Testis (tissue), 3 donors: ENCODE data around the gene CPSF6. TPM values are rescaled to one million over a fixed set of nuclear protein-coding genes. Genes with fewer than 3 reads are reported as not detected.

Experiments
- DNase-seq: peaks from one replicate; pipeline ENCODE4 v3.0.0-alpha.2; 2019
- H3K27ac ChIP-seq, 2 donors: fragments of 200-600 bp; sonication (generic); one replicate each; pipeline ENCODE4 v1.5.1; 2019
- H3K27me3 ChIP-seq: fragments of 200-600 bp; sonication (generic); one replicate; pipeline ENCODE4 v1.5.1; 2019
- H3K36me3 ChIP-seq: fragments of 200-600 bp; sonication (generic); one replicate; pipeline ENCODE4 v1.5.1; 2017; ENCODE audit warnings: low read depth; ENCODE audit errors: missing control alignments
- H3K4me1 ChIP-seq: fragments of 200-600 bp; sonication (generic); one replicate; pipeline ENCODE4 v1.5.1; 2019
- H3K4me3 ChIP-seq, 2 donors: fragments of 200-600 bp; sonication (generic); one replicate each; pipeline ENCODE4 v1.5.1; 2017 to 2019
- H3K9me3 ChIP-seq: fragments of 200-600 bp; sonication (generic); one replicate; pipeline ENCODE4 v1.5.1; 2017
- POLR2A ChIP-seq: fragments of 450-650 bp; IDR thresholded peaks from one replicate; pipeline ENCODE4 v1.6.1; 2017; ENCODE audit warnings: antibody characterized with exemption, mild to moderate bottlenecking, moderate library complexity
- WGBS, 2 donors: methylation state at CpG; one replicate each; pipeline ENCODE4 v1.1.5; 2018; 5-methylcytosine and 5-hydroxymethylcytosine counted together
- intact Hi-C: fragments of 100-400 bp; cut with DNase I; formaldehyde crosslinking; loops from one replicate; pipeline ENCODE4 v1.15.1; 2023; ENCODE audit warnings: low total_unique reads
- polyA plus RNA-seq: library from polyadenylated mRNA; stranded (reverse); fragments of 350-450 nt; fragmentation: Illumina TruSeq; extraction: RNeasy Lipid Tissue Mini Kit (QIAGEN cat#74804); gene quantifications from one replicate; pipeline ENCODE4 v1.2.3, GENCODE V29; 2014; ENCODE audit warnings: low read depth, low replicate concordance; ENCODE audit not compliant: insufficient read depth
- total RNA-seq, 2 donors: library from RNA; depleted of rRNA; stranded (reverse); fragments of >200 nt; gene quantifications; one replicate each; pipeline ENCODE4 v1.2.3, GENCODE V29; 2016
- TF ChIP-seq, protein P1 (sequence below), 3 experiments: fragments of 450-650 bp in 2 of 3; fragments of 200-600 bp in 1 of 3; sonication (generic) in 1 of 3; IDR thresholded peaks; one replicate each; pipeline ENCODE4 v1.5.1; 2016 to 2019; ENCODE audit warnings: antibody characterized with exemption in 3 of 3, mild to moderate bottlenecking in 2 of 3, moderate library complexity in 1 of 3

Gene CPSF6
- total and polyA plus RNA-seq, 3 donors from 2014 or later: 41.2 to 72.2 (median 60.9) TPM

DNA sequence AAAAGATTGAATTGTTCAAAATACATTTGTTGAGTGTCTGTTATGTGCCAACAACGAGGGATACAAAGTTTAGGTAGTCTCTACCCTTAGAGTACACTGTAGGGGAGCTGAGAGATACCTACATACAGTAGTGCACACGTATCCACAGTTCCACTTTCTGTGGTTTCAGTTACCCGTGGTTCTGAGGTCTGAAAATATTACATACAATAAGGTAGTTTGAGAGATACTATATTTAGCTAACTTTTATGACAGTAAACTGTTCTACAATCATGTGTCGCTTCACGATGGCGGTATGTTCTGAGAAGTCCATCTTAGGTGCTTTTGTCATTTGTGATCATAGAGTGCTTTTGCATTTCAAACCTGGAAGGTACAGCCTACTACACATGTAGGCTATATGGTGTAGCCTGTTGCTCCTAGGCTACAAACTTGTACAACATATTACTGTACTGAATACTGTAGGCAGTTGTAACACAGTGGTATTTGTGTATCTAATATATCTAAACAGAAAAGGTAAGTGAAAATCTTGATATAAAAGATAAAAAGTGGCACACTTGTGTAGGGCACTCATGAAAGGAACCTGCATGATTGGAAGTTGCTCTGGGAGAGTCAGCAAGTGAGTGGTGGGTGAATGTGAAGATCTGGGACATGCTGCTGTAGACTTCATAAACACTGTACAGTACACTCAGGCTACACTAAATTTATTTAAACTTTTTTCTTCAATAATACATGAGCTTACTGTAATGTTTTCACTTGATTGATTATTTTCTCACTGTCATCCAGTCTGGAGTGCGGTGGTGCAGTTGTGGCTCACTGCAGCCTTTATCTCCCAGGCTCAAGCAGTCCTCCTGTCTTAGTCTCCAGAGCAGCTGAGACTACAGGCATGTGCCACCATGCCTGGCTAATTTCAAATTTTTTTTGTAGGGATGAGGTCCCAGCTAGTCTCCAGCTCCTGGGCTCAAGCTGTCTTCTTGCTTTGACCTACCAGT, 4.0 kb downstream of the CPSF6 start:
- H3K4me3 ChIP-seq: no peak overlapping the region
- no peak for DNase-seq
- no peaks in the 10 kb centered on the region for H3K9me3 ChIP-seq
- intact Hi-C loops: no loop called here
- no peak for TF ChIP-seq POLR2A
- TF ChIP-seq, protein P1, sequence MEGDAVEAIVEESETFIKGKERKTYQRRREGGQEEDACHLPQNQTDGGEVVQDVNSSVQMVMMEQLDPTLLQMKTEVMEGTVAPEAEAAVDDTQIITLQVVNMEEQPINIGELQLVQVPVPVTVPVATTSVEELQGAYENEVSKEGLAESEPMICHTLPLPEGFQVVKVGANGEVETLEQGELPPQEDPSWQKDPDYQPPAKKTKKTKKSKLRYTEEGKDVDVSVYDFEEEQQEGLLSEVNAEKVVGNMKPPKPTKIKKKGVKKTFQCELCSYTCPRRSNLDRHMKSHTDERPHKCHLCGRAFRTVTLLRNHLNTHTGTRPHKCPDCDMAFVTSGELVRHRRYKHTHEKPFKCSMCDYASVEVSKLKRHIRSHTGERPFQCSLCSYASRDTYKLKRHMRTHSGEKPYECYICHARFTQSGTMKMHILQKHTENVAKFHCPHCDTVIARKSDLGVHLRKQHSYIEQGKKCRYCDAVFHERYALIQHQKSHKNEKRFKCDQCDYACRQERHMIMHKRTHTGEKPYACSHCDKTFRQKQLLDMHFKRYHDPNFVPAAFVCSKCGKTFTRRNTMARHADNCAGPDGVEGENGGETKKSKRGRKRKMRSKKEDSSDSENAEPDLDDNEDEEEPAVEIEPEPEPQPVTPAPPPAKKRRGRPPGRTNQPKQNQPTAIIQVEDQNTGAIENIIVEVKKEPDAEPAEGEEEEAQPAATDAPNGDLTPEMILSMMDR (IDR thresholded peaks at IDR 0.05): no peak
- H3K27me3 ChIP-seq: no peaks in the 10 kb centered on the region
- peaks cover 34% of the 10 kb centered on the region for H3K4me1 ChIP-seq
- H3K36me3 ChIP-seq: no peaks in the 10 kb centered on the region
- WGBS, 2 donors: 67 to 71% methylated on average over 7 of the region's 7 CpGs
- no peak overlapping the region for H3K27ac ChIP-seq

DNA sequence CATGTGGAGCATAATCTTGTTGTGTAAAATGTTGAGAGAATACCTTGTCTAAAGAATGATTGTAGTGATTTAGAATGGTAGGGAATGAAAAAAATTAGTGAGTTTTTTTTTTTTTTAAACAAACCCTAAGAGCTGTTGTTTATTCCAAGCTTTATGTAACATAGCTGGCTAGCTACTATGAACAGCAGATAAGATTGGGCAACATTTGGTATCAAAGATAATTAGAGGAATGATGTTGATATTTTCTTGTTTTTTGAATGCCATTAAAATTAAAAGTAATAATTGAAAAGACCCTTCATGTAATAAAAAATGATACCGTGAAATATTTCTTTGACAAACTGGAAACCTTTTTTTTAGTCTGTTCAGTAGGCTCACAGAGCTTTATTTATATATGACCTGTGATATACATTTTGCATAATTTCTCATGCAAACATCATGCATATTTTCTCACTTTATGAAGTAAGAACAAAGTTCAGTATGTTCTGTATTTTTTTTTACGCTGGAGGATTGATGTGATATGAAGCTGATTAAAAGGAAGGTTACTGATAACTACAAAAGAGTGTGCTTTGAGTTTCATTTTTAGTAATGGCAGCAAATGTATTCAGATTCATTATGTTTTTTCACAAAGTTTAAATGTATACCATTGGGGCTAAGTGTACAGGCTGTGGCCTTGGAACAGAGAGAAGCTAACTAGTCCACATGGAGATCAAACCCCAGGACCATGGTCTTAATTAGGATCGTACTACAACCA, 8.1 kb downstream of the CPSF6 start:
- no peak for DNase-seq
- intact Hi-C loops: no loop called here
- H3K9me3 ChIP-seq: no peaks in the 10 kb centered on the region
- no peaks in the 10 kb centered on the region for H3K36me3 ChIP-seq
- H3K4me1 ChIP-seq: peaks cover 24% of the 10 kb centered on the region
- 51 to 57% methylated on average over 3 of the region's 3 CpGs for WGBS, 2 donors
- peak overlapping the region; percentile 9 to 43 for H3K27ac ChIP-seq
- TF ChIP-seq, protein P1 (IDR thresholded peaks at IDR 0.05): no peak
- TF ChIP-seq POLR2A: no peak
- no peaks in the 10 kb centered on the region for H3K27me3 ChIP-seq
- no peak overlapping the region for H3K4me3 ChIP-seq

DNA sequence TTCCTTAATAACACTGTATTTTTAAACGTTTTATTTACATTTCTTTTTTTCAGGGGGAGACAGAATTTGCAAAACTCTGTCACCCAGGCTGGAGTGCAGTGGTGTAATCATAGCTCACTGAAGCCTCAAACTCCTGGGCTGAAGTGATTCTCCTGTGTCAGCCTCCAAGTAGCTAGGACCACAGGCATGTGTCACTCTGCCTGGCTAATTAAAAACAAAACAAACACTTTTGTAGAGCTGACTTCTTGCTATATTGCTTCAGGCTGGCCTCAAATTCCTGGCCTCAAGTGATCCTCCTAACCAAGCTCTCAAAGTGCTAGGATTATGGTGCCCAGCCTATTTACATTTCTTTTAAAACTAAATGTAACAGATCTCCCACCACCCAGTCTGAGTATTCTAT, 12.7 kb downstream of the CPSF6 start:
- TF ChIP-seq, protein P1 (IDR thresholded peaks at IDR 0.05): no peak
- TF ChIP-seq POLR2A: no peak
- Histone ChIP-seq H3K4me1 (peaks cover 7% of the 10 kb centered on the region), H3K27me3 (no peaks in the 10 kb centered on the region), H3K4me3 (no peak overlapping the region), H3K9me3 (no peaks in the 10 kb centered on the region), H3K27ac (no peak overlapping the region), H3K36me3 (no peaks in the 10 kb centered on the region)
- intact Hi-C loops: no loop called here
- no peak for DNase-seq
- WGBS, 2 donors: 19 to 27% methylated on average over 1 of the region's 1 CpG

DNA sequence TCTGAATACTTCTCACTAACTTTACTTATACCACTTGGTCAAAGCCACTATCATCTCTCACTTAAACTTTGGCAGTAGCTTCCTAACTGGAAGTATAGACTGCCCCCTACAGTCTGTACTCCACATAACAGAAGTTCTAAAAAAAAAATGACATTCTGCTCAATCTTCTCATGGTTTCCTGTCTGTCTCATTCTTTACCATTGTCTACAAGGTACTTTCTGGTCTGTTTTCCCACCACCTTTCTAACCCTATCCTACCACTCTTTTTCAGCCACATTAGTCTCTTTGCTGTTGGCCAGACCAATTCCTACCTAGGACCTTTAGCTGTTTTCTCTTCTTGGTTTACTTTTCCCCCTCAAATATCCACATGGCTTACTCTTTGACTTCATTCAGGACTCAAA, 14.7 kb downstream of the CPSF6 start:
- no peak for DNase-seq
- intact Hi-C loops: no loop called here
- Histone ChIP-seq H3K36me3 (no peaks in the 10 kb centered on the region), H3K27me3 (no peaks in the 10 kb centered on the region), H3K9me3 (no peaks in the 10 kb centered on the region), H3K4me1 (peaks cover 7% of the 10 kb centered on the region), H3K4me3 (no peak overlapping the region), H3K27ac (no peak overlapping the region)
- TF ChIP-seq, protein P1 (IDR thresholded peaks at IDR 0.05): peak; percentile 31 to 51 (median 48)
- no peak for TF ChIP-seq POLR2A
